ENCODE data around the gene PKDCC.

The PKDCC gene

DNA sequence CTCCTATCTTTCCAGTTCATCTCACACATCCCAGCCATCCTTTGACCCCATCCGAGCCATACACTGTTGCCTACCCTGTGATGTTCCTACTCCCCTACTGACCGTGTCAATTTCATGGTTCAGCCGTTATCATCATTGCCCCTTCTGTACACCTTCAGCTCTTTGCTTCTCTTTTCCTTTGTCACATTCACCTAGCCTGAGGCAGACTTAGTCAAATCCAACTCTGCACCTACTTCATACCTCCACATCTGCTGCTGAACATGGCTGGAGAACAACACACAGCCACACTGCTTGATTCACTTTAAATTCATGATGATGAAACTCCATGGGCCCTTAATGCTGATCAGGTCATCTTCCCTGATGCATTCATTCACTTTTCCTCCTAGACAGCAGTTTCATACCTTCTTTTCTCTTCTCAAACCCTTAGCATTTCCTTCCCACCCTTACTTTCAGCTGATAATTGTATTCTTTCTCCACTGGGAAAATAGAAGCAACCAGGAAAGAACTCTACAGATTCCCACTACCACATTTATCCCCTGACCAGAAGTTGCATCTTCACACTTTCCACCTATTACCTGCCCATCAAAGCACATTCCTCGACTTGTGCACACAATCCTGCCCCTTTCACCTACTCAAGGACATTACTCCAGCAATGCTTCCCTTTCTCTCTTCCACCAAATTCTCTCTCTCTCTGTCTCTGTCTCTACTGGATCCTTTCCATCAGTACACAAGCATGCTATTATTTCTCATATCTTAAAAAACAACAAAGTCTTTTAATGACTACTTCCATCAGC lies 59.6 kb downstream of the PKDCC start:
- DNase-seq: no peak
